Ramos (cell line): ENCODE data around the gene SLC35B2.

Source experiments
- in situ Hi-C: fragments of 300-500 bp; cut with MboI; formaldehyde crosslinking; loops from one replicate; pipeline ENCODE4 v1.14.3; 2022; ENCODE audit warnings: low sequenced_read_pairs; ENCODE audit not compliant: unreplicated experiment

The SLC35B2 gene

DNA sequence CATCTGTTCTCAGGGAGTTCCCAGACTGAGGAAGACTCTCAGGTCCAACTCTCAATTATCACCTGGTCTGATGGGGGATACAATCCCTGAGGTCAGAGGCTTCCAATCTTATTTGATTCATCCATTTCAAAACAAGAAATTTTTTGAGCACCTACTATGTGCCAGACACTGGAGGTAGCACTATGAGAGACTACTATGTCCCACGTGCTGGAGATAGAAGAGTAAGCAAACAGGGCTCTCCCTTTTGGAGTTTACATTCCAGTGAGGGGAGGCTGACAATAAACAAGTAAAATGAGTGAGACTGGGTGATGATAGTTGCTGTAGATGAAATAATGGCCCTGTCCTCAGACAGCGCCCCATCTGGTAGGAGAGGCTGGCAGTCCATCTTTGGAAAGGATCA lies 29.4 kb upstream of the SLC35B2 start:
- in situ Hi-C loops = no loop called here

DNA sequence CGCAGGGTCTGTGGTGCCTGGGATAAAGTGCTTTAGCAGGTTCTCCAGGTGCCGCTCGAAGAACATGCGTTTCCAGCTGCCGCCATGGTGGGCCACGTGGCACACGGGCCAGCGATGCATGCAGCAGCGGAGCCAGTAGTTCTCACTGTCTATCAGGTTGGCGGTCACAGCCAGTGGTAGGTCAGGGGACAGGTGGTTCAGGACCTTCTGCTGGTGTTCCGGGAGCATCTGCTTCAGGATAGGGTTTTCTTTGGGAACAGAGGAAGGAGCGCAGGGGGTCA lies 28.9 kb upstream of the SLC35B2 start:
- in situ Hi-C loops = no loop called here

DNA sequence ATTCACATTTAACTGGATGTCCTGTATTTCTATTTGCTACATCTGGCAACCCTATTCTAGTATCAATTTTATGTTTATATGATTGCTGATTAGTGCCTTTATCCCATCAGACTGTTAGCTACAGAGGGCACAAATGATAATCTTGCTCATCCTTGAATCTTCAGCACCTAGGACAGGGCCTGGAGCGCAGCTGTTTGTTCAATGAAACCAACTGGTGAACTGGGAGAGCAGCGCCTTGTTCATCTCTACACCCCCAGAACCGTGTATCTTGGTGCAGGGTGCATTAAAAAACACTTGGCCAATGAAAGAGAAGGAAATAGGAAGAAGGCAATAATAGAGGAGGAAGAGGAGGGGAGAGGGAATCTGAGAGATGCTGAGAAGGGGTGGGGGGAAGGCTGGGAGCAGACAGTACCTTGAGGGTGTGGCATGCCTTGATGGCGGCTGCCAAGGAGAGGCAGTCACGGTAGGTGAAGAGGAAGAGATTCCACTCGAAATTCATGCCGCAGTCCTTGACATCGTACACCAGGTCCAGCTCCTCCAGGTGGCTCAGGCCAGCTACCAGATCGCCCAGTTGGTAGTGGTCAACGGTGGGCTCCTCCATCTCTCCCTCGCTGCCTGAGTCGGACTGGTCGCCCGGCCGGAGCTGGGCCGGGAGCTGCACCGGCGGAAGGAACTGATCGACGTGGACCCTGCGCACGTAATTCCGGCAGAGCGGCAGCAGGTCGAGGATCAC lies 28.4 kb upstream of the SLC35B2 start:
- in situ Hi-C loops = no loop called here

DNA sequence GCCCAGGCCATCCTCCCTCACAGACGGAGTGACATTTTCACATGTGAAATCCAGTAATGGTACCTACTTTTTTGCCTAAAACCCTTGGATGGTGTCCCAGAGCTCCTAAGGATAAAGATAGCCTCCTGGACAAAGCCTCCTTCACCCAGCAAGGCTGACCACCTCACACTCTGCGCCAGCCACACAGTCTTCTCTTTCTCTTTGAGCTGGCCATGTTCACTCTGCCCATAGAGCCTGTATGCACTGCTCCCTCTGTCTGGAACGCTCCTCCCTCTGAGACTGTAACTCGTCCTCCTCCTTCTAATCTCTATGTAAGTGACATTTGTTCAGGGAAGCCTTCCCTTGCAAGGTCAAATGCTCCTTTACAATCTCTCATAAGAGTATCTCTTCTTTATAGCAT lies 27.5 kb upstream of the SLC35B2 start:
- in situ Hi-C loops = no loop called here

DNA sequence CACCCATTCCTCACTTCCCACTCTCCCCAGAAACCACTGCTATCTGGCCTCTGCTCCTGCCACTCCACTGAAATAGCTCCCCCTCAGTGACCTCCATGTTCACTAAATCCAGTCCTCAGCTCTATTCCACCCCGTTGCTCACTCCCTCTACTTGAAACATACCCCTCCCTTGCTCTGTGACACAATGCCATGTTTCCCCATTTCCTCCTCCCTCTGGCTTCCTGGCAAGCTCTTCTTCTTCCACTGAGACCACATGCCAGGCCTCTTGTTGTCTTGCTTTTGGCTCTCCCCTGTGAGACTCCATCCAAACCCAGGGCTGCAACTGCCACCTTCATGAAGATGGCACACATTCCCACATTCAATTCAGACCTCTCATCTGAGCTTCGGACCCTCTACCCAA lies 26.8 kb upstream of the SLC35B2 start:
- in situ Hi-C loops = no loop called here

DNA sequence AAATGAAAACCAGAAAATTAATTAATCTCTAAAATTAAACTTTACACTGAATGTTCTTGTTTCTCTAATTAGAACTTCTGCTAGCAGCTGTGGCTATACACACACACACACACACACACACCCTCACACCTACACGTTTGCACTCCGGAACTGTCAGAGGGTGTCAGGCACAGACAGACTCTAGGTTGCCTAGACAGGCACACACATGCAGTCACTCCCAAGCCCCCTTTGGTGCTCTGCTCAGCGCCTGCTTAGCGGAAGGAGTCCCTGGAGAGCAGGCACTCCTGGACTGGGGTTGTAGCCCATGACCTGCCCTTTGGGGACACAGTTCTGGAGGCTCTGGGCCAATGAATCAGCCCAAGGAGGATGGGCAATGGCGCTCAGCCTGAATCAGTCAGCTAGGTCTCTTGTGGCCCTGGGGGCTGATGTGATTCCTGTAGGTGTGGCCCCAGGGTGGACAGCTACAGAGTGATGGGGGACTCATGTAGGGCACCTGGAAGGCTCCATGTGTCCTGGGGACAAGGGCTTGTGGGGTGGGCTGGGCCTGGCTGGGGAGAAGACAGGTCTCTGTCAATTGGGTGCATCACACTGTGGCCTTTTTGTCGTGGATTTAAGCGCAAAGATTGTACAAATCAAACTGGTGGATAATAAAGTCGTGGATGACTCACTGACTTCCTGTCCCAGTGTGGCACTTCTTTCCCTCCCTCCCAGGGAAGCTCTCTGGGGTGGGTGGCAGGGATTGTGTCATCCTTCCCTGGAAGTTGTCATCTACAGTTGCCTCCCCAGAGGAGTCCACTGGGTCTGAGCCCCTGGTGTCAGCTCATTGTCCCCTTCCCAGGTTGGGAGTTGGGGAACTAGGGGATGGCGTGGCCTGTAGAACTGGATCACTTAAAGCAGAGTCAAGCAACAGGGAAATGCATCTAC lies 21.7 kb upstream of the SLC35B2 start:
- in situ Hi-C loops = no loop called here

DNA sequence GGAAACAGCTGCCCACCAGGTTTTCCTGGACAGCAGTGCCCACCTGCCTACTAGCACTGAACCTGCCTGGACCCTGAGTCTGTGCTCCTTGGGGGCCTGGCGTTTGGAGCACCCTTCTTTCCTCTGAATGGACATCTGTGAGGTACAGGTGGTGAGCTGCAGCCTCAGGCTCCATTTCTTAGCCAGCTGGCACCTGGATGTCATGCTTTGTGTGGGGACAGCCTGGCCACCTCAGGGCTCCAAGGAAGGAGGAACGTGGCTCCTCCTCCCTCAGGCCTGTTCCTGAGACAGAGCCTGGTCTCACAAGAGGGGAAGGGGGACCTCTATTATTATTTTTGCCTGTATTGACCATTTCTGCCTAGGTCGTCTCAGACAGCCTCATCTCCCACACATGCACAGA lies 21.0 kb upstream of the SLC35B2 start:
- in situ Hi-C loops = no loop called here

DNA sequence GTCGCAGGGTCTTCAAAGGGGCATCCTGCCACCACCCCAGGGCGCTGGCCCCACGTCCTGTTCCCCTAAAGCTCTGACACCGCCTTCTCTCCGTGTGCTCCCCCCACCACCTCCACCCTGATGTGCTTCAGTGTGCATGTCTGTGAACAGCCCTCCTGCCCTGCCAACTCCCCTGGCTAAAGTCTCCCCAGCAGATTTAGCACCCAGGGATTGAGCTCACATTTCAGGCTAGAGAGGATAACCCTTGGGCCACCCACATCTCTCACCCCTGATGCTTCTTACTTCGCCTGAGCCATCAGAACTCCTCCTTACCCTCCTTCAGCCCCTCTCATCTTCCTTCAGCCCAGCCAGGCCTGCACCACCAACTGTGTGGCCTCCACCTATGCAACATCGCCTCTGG lies 20.4 kb upstream of the SLC35B2 start:
- in situ Hi-C loops = no loop called here

DNA sequence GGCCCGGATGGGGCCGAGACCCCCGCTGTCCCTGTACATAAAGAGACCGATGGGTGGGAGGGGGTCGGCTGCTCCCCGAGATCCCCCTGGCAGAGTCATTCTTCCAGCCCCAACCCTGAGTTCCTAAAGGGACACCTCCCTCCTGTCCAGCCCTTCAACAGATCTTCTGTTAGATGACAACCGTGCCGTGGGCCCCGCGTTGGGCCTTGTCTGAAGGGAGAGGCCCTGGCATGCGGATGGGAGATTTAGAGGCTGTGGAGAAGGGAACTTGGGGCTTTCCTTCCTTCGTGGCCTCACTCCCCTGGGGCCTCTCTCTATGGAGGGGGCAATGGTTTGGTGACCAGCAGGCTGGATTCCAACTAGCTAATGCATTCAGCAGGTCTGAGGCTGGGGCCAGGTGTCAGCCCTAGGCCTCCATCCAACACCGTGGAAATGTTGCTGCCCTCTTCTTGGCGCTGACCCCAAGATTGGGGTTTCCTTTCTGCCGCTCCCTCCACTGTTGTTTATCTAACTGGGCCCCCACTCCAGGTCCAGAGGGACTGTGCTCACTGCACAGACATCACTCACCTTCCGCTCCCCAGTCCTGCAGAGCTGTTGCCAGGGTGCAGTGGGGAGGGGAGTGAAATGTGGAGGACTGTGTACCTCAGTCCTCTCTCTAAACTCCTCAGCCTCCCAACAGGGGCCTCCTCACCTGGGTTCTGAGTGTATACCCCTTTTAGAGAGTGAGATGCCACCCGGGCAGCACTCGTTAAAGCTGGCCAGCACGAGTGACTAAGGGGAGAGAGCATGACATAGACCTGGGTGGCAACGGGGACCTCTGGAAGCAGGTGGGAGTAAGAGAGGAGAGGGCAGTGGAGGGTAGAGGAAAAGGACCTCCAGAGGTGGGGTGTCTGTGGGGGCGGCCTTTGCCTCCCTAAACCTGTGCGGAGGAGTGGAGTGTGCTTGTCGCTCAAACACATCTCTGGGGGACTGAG lies 19.6 kb upstream of the SLC35B2 start:
- in situ Hi-C loops = no loop called here

DNA sequence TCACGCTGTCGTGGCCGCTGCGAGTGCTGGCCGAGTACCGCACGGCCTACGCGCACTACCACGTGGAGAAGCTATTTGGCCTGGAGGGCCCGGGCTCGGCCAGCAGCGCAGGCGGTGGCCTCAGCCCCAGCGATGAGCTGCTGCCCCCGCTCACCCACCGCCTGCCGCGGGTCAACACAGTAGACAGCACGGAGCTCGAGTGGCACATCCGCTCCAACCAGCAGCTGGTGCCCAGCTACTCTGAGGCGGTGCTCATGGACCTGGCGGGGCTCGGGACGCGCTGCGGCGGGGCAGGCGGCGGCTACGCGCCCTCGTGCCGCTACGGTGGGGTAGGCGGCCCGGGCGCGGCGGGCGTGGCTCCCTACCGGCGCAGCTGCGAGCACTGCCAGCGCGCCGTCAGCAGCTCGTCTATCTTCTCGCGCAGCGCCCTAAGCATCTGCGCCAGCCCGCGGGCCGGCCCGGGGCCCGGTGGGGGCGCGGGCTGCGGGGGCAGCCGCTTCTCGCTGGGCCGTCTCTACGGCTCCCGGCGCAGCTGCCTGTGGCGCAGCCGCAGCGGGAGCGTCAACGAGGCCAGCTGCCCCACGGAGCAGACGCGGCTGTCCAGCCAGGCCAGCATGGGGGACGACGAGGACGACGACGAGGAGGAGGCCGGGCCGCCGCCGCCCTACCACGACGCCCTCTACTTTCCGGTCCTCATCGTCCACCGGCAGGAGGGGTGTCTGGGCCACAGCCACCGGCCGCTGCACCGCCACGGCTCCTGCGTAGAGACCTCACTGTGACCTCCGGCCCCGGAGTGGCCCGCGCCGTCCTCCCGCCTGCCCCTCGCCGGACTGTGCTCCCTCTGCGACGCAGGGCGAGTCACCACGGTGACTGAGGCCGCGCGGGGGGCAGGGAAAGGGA lies 18.7 kb upstream of the SLC35B2 start:
- in situ Hi-C loops = no loop called here

DNA sequence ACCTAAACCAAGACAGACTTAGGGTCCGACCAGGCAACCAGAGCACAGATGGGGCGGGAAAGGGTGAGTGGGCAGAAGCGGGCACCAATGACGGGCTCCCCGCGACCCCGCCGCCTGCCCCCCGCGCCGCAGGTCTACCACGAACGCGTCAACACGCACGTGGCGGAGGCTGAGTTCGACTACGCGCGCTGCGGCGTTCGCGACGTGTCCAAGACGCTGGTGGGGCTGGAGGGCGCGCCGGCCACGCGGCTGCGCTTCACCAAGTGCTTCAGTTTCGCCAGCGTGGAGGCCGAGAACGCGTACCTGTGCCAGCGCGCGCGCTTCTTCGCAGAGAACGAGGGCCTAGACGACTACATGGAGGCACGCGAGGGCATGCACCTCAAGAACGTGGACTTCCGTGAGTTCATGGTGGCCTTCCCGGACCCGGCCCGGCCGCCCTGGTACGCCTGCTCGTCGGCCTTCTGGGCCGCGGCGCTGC lies 18.0 kb upstream of the SLC35B2 start:
- in situ Hi-C loops = no loop called here

DNA sequence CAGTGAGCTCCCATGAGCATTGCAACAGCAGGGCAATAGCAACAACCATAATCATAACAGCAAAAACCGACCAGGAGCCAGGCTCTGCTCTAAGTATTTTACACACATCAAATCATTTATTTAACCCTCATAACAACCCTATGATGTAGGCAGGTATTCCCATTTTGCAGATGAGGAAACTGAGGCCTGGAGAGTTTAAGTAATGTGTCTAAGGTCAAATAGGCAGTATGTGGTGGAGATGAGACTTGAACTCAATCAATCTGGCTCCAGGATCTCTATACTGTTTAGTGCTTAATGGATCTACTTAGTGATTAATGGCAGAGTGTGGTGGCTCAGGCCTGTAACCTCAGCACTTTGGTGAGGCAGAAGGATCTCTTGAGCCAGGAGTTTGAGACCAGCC lies 16.3 kb upstream of the SLC35B2 start:
- in situ Hi-C loops = no loop called here

DNA sequence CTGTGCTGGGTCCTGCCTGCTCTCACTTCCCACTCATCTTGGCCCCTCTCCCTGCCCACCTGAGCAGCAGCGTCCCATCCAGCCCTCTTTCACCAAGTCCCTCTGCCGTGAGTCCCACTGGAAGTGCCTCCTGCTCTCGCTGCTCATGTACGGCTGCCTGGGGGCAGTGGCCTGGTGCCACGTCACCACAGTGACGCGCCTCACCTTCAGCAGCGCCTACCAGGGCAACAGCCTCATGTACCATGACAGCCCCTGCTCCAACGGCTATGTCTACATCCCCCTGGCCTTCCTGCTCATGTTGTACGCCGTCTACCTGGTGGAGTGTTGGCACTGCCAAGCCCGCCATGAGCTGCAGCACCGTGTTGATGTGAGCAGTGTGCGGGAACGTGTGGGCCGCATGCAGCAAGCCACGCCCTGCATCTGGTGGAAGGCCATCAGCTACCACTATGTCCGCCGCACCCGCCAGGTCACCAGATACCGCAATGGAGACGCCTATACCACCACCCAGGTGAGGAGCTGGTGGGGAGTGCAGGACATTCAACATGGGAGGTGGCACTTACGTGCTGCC lies 15.8 kb upstream of the SLC35B2 start:
- in situ Hi-C loops = no loop called here

DNA sequence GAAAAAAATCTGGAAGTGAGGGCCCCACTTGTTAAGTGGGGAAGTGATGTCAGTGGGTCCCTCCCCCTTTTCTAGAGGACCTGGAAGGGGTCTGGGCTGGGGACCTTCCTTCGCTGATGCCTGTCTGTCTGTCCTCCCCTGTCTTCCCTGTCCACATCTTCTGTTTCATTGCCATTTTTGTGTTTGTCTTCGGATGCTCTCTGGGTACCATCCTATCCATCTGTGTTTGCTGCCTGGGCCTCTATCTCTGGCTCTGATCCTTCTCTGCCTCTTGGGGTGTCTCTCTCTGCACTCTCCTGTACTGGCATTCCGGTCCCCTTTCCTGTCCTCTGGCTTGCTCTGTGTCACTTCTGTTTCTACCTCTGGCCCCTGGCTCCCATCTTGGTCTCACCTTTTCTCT lies 15.2 kb upstream of the SLC35B2 start:
- in situ Hi-C loops = no loop called here

DNA sequence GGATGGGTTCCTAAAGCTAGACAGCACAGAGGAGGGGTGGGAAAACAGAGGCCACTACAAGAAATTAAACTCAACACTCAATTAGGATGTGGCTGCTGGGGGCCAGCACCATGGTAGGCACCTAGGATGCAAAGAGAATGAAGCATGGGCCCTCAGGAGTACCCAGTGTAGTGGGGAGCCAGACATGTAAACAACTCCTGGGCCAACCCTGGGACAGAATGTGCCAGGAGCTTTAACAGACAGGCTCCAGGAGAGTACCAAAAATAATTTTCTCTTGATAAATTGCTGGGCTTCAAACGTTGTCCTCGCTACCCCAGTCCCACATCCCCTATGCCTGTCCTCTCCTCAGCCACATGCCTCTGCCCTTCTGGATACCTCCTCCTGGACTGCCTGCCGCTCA lies 14.6 kb upstream of the SLC35B2 start:
- in situ Hi-C loops = no loop called here

DNA sequence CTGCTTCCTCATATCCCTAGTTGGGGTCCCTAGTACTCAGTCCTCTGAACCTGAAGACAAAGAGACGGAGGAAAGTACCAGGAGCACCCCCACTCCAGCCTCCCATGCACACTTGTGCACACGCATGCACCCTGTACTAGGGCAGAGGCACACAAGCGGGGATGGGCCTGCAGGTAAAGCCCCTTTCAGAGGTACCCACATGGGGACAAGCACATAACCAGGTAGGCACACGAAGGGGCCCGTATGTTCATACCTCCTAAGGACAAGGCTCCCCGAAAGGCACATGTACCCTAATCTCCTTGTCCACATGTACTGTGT lies 14.0 kb upstream of the SLC35B2 start:
- in situ Hi-C loops = no loop called here

DNA sequence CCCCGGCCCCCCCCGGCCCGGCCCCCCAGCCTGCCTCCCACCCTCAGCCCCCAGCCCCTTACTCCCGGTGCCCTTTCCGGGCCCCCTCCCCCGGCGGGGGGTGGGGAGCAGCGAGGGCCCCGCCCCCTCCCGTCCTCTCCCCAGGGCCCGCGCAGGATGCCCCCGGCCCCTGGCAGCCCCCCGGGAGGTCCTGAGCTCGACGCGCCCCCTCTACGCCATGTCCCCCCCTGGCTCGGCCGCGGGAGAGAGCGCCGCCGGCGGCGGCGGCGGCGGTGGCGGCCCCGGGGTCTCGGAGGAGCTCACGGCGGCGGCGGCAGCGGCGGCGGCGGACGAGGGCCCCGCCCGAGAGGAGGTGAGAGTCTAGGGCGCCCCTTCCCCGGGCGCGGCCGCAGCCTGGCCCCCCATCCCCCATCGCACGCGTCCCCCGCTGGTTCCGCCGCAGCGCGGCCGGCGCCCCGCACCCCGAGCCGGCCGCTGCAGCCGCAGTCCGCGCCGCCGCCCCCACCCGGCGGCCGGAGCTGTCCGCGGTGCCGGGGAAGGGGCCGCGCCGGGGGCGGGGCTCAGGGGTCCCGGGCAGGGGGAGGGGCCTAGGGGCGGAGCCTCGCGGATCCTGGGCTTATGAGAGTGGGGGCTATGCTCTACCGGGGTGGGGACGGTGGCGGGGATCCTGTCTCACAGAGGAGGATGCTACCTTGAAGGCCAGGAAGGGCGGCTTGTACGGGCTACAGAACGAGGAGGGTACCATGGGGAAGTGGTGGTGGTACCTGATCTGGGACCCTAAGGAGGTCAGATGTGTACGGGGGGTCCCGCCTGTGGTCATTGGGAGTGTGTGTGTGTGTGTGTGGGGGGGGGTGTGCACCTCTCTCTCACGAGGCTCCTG lies 13.4 kb upstream of the SLC35B2 start:
- in situ Hi-C loops = no loop called here

DNA sequence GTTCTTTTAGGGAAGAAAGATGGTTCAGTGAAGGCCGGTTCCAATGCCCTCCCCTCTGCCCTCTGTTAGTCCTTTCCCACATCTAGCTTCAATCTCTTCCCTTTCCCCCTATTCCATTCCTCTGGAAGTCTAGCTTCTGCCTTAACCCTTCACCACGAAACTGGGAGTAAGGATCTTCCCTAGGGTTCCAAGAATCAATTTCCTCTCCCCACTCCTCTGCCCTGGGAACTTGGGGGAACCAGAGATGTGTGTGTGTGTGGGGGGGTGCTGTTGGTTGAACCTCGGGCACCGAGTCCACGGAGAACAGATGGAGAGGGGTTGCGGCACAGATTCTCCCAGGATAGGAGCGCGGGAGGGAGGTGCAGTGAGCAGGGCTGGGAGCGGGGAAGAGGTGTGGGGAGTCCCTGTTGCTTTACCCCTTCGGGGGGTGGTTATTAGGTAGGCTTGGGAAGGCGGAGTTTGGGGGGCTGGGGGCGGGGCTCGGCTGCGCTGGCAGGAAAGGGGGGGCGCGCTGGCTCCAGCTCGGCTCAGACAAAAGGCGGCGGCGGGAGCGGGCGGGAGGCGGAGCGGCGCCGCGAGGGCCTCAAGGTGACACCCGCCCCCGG lies 12.7 kb upstream of the SLC35B2 start, which contains the start of gene TMEM151B:
TSS of gene TMEM151B (plus strand) at position 530 of the 605 bp plus-strand sequence. CDS start 293 bp downstream, outside the sequence.
- in situ Hi-C loops = loop anchor here (5.0 kb wide), 1 partner anchor 67 kb away; no protein-coding TSS in a partner anchor
